Fibroblast of the aortic adventitia (primary cell): ENCODE results near the gene YKT6. TPM values are rescaled to one million over a fixed set of nuclear protein-coding genes. Genes with fewer than 3 reads are reported as not detected.

Experiments
- DNase-seq: peaks from one replicate; pipeline ENCODE4 v3.0.0-alpha.2; 2010; ENCODE audit warnings: low read depth
- H3K4me3 ChIP-seq: 2 replicates; pipeline ENCODE4 v1.5.1; 2011; ENCODE audit warnings: low read depth, mild to moderate bottlenecking, control low read depth, low read length, moderate library complexity
- total RNA-seq: library from RNA; depleted of rRNA; stranded (reverse); fragments of >200 nt; gene quantifications from 2 replicates; pipeline ENCODE4 v1.2.3, GENCODE V29; 2012; ENCODE audit warnings: low replicate concordance
- TF ChIP-seq, protein P1 (sequence below): IDR thresholded peaks from 2 replicates; pipeline ENCODE4 v1.5.1; 2011; ENCODE audit warnings: mild to moderate bottlenecking, low read length, control low read depth, inconsistent platforms; ENCODE audit not compliant: insufficient read depth

Gene YKT6
- total RNA-seq, 1 donor: 99.4 TPM

- TF ChIP-seq, protein P1, sequence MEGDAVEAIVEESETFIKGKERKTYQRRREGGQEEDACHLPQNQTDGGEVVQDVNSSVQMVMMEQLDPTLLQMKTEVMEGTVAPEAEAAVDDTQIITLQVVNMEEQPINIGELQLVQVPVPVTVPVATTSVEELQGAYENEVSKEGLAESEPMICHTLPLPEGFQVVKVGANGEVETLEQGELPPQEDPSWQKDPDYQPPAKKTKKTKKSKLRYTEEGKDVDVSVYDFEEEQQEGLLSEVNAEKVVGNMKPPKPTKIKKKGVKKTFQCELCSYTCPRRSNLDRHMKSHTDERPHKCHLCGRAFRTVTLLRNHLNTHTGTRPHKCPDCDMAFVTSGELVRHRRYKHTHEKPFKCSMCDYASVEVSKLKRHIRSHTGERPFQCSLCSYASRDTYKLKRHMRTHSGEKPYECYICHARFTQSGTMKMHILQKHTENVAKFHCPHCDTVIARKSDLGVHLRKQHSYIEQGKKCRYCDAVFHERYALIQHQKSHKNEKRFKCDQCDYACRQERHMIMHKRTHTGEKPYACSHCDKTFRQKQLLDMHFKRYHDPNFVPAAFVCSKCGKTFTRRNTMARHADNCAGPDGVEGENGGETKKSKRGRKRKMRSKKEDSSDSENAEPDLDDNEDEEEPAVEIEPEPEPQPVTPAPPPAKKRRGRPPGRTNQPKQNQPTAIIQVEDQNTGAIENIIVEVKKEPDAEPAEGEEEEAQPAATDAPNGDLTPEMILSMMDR: no peak
- DNase-seq: no peak
- no peak overlapping the region for H3K4me3 ChIP-seq
These were observed 12.6 kb downstream of the YKT6 start for GRCh38 chr7:44213206-44213876.

GRCh38 chr7:44213877-44214388, 13.2 kb downstream of the YKT6 start:
- TF ChIP-seq, protein P1: no peak
- no peak for DNase-seq
- no peak overlapping the region for H3K4me3 ChIP-seq

DNA sequence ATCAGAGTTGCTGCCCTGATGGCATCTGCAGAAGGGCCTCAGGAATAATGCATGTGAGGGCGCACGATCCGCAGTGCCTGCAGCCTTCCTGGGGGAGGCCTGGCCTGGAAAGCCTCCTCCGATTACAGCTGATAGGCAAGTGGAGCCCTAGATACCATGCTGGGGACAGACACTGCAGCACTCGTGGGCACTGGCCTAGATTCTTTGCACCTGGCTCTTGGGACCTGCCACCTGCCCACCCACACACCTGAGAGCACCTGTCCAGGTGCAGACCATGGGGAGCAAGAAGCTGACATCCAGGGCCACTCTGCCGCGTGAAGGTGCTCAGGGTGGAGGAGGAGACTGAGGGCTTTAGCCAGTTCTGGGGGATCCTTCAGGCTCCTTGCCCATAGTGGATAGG, 14.8 kb downstream of the YKT6 start:
- no peak for DNase-seq
- TF ChIP-seq, protein P1: no peak
- no peak overlapping the region for H3K4me3 ChIP-seq

DNA sequence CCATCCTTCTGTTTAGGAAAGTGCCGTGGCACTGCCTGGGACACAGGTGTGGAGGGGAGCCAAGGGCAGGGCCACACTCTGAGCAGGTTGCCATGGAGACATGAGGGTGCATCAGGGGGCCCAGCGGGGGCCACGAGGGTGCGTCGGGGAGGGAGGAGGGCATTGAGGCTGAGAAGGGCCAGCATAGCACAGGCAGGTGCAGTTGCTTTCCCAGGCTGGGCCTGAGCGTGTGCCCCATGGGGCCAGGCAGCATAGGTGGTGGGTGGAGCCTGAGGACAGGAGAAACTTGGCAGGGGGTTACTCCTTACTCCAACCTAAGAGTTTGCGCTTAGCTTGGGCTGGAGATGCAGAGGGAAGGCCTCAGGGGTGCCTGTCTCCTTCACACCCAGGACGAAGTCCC, 15.2 kb downstream of the YKT6 start:
- H3K4me3 ChIP-seq: no peak overlapping the region
- TF ChIP-seq, protein P1: no peak
- DNase-seq: no peak

GRCh38 chr7:44216521-44217222, 15.9 kb downstream of the YKT6 start:
- TF ChIP-seq, protein P1: no peak
- no peak overlapping the region for H3K4me3 ChIP-seq
- no peak for DNase-seq

DNA sequence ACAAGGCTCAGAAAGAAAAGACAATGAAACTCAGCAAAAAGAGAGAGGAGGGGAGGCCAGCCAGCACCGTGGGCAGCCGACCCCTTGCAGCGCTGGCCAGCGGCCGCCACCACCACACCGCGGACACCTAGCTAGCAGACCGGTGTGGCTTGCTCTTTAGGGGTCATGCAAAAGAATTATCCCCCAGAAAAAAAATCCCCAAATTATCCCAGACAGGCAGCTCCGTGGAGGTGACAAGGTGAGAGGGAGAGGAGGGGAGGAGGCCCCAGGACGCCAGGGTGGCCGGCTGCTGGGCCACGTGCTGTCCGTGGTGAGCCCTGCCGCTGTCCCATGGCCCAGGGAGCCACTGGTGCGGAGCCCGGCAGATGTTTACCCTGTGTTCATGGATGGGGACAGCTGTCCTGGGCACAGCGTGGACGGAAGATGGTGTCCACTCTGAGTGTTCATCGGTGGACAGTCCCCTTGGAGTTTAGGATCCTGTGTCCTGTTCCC, 16.5 kb downstream of the YKT6 start:
- no peak overlapping the region for H3K4me3 ChIP-seq
- TF ChIP-seq, protein P1: no peak
- DNase-seq: no peak
